Stimulated activated CD4-positive, alpha-beta T cell treated with anti-CD3 and anti-CD28 coated beads, Interleukin-4, amount 100 ng/mL, for 1 hour (primary cell): ENCODE results near the gene CFAP54.

Experiments used
- DNase-seq: peaks from one replicate; pipeline ENCODE4 v3.0.0-alpha.2; 2020

CFAP54 gene

DNA sequence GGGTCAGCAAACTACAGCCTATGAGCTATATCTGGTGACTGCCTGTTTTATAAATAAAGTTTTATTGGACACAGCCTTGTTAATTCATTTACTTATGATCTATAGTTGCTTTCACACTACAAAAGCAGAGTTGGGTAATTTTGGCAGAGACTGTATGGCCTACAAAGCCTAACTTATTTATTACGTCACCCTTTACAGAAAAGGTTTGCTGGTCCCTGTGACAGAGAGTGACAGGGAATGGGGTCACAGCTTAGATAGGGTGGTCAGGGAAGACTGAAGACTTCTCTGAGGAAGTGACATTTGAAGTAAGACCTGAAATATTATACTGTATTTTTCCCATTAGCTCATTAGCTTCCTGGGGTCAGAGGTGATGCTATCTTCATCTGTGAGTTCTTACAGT lies 342.0 kb downstream of the CFAP54 start:
- no peak for DNase-seq

DNA sequence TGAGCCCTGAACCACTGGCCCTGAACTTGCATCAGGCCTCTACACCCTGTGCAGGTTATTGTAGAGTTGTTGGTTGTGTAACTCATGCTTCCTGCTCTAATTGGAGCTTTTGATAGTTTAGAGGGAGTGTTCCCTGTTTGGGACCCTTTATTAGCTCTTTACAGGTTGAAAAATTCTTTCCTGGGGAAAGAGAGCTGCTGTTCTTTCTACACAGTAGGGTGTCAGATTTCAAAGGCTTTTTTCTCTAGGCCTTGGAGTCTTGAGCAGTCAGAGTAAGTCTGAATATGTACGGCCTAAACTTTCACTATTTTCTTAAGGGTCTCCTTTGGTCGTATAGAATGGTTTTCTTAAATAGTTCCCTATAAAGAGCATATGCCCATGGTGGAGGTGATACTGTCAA lies 356.9 kb downstream of the CFAP54 start:
- no peak for DNase-seq

- no peak for DNase-seq
Observed at GRCh38 chr12:96850676-96851075, 361.3 kb downstream of the CFAP54 start.

GRCh38 chr12:96858162-96858561 lies 368.8 kb downstream of the CFAP54 start:
- no peak for DNase-seq

DNA sequence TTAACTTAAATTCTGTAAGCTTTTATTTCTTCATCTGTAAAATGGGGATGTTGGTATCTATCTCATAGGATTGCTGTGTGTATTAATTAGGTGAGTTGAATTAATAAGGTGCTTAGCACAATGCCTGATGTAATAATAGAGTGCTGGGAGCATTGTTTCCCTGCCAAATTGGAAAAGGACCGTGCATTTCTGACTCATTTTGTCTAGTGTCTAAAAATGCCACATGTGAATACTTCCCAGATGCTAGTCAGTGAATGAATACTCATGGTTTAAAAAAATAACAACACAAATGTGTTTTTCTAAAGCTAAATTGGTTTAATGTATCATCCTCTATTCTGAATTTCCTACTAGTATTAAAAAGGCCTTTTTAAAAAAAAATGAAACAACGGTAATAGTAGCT lies 372.3 kb downstream of the CFAP54 start:
- DNase-seq, result no peak

GRCh38 chr12:96862326-96862725 lies 372.9 kb downstream of the CFAP54 start:
- no peak for DNase-seq

- no peak for DNase-seq
Observed at GRCh38 chr12:96864335-96864734, 375.0 kb downstream of the CFAP54 start.

DNA sequence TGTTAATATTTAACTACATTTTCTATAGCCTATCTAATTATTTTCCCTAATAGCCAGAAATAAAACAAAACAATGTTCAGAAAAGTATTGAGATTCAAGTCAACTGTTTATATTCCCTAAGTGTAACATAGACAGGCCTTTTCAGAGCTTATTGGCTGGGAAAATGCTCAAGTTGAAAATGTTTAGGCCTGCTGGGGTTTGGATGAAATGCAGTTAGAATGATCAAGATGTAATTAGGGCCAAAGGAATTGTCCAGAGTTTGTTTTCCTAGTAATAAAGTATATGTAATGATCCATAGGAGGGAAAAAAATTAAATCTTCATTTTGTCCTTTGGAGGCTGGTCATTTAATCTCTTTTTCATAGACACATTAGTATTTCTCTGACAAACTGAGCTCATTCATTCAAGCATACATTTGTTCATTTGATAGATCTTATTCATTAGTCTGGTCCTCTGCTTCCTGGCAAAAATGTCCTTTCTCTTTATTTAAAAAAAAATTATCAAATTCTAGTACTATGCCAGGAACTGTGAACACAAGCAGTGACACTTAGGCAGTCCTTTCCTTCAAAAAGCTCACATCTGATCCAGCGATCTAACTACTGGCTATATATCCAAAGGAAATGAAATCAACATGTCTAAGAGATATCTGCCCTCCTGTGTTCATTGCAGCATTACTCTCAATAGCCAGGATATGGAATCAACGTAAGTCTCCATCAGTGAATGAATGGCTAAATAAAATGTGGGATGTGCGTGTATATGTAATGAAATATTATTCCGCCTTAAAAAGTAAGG lies 377.6 kb downstream of the CFAP54 start:
- no peak for DNase-seq

GRCh38 chr12:96870946-96871345 lies 381.6 kb downstream of the CFAP54 start:
- DNase-seq, result no peak

- no peak for DNase-seq
Observed at GRCh38 chr12:96872961-96873360, 383.6 kb downstream of the CFAP54 start.

DNA sequence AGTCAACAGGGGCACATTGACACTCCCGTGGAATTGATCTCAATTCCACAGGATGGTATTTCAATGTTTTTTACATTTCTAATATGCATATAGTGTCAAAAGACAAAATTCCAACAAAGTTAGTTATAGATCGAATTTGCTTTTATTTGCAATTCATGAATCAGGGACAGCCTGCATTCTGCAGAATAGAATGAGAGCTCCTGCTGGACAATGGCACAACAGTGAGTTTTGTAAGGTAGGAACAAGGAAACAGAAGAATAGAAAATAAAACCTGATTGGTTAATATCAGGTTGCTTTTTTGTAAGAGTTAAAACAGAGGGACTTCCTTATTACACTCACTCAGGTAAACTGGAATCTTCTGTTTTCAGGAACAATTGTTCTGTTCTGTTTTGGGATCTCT lies 384.8 kb downstream of the CFAP54 start:
- DNase-seq, result no peak

DNA sequence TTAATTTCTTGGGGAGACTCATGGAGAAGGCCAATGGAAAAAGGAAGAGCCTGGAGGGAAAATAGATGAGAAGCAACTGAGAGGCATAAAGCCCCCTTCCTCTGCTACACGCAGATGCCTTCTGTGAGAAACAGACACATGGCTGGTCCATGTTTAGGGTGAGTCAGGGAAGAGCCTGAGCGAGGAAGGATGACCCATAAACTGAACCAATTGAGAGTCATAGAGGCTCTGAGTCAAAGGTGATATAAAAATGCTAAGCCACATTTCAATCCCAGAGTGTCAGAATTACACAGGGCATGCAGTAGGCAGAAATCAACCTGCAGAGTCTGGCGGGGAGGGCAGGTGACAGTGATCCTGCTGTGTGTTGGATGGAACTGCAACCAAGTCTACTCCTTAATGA lies 387.6 kb downstream of the CFAP54 start:
- DNase-seq, result no peak

- no peak for DNase-seq
Observed at GRCh38 chr12:96878704-96879103, 389.3 kb downstream of the CFAP54 start.

DNA sequence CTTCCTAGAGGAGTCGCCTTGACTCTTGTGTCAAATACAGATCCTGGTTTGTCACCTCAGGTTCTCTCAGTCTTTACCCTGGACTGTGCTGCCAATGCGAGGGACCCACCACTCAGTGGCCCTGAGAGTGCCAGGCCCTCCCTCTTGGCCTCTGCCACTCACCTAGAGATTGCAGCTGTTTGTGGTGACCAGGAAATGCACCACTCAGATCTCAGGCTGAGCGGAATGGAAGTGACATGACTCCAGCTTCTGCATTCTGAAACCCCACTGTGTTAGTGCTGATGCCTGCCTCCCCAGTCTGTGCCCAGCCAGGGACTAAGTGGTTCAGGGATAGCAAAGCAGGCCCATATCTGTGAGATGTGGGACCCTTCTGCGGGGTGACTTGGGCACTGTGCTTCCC lies 389.9 kb downstream of the CFAP54 start:
- DNase-seq, result no peak

GRCh38 chr12:96880220-96880619 lies 390.8 kb downstream of the CFAP54 start:
- DNase-seq, result no peak

DNA sequence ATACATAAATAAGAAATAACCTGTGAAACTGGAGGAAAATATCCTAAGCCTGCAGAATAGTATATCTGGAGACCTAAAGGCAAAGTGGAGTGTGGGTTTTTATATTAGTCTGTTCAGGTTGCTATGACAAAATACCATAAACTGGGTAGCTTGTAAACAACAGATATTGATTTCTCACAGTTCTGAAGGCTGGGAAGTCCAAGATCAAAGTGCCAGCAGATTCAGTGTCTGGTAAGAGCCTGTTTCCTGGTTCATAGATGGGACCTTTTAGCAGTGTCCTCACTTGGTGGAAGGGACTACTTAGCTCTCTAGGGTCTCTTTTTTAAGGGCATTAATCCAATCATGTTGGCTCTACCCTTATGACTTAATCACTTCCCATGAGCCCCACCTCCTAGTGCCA lies 392.2 kb downstream of the CFAP54 start:
- DNase-seq, result no peak

- DNase-seq, result no peak
Observed at GRCh38 chr12:96882862-96883261, 393.5 kb downstream of the CFAP54 start.

DNA sequence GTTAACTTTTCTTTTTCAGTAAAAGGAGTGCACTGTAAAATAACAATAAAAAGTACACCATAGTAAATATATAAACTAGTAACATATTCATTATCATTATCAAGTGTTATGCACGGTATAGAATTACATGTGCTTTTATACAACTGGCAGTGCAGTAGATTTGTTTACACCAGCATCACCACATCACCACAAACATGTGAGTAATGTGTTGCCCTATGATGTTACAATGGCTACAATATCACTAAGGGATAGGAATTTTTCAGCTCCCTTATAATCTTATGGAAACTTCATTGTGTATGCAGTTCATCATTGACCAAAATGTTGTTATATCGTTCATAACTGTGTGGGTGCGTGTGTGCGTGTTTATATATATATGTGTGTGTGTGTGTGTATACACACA lies 394.2 kb downstream of the CFAP54 start:
- DNase-seq, result no peak

DNA sequence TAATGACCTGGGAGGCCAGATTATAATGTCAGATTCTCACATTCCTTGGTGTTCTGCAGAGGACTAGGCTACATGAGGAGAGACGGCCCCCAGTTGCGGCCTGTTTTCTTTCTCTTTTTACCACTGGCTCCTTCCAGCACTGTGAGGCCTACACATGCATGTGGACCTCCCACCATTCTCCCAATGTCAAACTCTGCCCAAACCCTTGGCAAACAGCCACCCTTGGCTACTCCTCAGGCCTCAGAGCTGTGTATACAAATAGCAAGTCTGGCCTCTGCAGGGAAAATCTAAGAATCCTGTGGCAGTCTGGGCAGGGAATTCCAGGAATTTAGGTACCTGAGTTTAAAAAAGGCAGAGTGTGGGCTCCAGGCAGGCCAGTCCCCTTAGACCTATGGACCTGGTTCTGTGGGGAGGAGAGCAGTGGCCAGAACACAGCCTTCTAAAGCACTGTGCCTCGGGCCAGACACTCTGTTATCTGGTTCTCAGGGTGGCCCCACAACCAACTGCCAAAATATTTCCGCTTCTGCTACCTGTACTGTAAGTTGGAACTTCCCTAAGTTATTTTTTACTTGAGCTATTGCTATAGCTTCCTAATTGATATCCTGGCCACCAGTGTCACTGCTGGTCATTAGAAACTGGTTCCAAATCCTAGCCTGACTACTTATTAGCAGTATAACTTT lies 397.8 kb downstream of the CFAP54 start:
- DNase-seq, result no peak

- DNase-seq, result no peak
Observed at GRCh38 chr12:96889273-96889933, 400.0 kb downstream of the CFAP54 start.

DNA sequence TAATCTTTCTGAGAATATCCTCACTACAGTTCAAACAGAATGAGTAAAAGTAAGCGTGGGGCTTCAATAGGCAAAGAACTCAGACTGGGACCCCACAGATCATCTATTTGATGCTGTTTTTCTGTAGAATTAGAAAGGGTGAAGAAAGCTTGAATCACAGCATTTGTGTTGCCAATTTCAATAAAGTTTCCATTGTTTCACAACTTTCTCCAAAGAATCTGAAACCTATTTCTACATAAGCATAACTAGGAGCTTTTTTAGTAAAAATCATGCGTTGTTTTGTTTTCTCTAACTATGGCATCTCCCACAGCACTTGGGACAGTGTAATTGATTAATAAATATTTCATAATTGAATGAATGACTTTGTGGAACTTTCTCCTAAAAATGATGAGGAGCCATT lies 401.0 kb downstream of the CFAP54 start:
- DNase-seq, result no peak

DNA sequence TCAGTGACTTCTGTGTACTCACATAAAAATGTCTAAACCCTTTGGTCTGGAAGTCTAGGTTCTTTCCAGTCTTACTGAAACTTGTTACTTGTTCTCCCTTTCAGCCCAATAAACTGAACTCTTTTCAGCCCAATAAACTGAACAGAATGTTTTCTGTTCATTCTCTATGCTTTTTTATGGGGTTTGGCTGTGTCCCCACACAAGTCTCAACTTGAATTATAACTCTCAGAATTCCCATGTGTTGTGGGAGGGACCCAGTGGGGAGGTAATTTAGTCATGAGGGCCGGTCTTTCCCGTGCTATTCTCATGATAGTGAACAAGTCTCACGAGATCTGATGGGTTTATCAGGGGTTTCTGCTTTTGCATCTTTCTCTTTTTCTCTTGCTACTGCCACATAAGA lies 402.7 kb downstream of the CFAP54 start:
- no peak for DNase-seq

GRCh38 chr12:96897421-96897820 lies 408.0 kb downstream of the CFAP54 start:
- DNase-seq, result no peak

- DNase-seq, result no peak
Observed at GRCh38 chr12:96901175-96901574, 411.8 kb downstream of the CFAP54 start.
